ENCODE measurements around the gene TRIM65. TPM values are rescaled to one million over a fixed set of nuclear protein-coding genes. Genes with fewer than 3 reads are reported as not detected.

The TRIM65 gene
- total RNA-seq, 1 experiment from 2014 or later = 21.1 TPM

DNA sequence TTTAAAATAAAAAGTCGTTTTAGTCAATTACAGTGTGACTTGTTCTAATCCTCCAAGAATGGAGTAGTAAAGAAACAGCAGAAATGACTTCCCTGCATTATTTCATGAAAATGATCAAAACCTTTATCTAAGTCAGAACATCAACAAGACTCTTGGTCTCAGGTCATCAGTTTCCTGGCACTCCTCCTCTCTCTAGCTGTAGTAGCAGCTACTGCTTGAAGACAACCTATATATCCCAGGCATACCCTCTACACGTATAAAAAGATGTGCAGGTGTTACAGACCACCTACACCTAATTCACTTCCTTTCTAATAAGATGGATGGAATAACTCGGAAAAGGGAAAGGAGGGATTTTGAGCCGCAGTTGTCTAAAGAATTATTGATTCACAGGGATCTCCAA is 45.7 kb upstream of the TRIM65 start:
- no peaks in the 10 kb centered on the region for H3K9me2 ChIP-seq (ENCODE audit: insufficient read depth)
- no peaks in the 10 kb centered on the region for H3K27me3 ChIP-seq (ENCODE audit: insufficient read depth, low read depth)
- H3K4me2 ChIP-seq = no peak overlapping the region
- no peak overlapping the region for H3K27ac ChIP-seq
- H2AFZ ChIP-seq = no peak overlapping the region
- peaks cover 6% of the 10 kb centered on the region for H3K4me1 ChIP-seq (replicated peaks; ENCODE audit: insufficient read depth)
- intact Hi-C loops (cut with micrococcal nuclease; ENCODE audit: unreplicated experiment) = no loop called here
- peaks cover 9% of the 10 kb centered on the region; the same call in 1 of the 2 replicates for H3K36me3 ChIP-seq (ENCODE audit: low read depth)
- BruUV-seq (replicated peaks) = no TSS peak
- no peaks in the 10 kb centered on the region for H3K79me2 ChIP-seq (ENCODE audit: low read depth)
- no peaks in the 10 kb centered on the region for H4K20me1 ChIP-seq (ENCODE audit: insufficient read depth)
- no peak for DNase-seq
- no peaks in the 10 kb centered on the region for H3K9me3 ChIP-seq (ENCODE audit: insufficient read depth, low read depth)
- H3F3A ChIP-seq (ENCODE audit: insufficient read depth, low read depth) = peaks cover 11% of the 10 kb centered on the region; the same call in 1 of the 2 replicates
- POLR2A ChIA-PET (ENCODE audit: unreplicated experiment) = no interaction called here
- TF ChIP-seq, protein P1, sequence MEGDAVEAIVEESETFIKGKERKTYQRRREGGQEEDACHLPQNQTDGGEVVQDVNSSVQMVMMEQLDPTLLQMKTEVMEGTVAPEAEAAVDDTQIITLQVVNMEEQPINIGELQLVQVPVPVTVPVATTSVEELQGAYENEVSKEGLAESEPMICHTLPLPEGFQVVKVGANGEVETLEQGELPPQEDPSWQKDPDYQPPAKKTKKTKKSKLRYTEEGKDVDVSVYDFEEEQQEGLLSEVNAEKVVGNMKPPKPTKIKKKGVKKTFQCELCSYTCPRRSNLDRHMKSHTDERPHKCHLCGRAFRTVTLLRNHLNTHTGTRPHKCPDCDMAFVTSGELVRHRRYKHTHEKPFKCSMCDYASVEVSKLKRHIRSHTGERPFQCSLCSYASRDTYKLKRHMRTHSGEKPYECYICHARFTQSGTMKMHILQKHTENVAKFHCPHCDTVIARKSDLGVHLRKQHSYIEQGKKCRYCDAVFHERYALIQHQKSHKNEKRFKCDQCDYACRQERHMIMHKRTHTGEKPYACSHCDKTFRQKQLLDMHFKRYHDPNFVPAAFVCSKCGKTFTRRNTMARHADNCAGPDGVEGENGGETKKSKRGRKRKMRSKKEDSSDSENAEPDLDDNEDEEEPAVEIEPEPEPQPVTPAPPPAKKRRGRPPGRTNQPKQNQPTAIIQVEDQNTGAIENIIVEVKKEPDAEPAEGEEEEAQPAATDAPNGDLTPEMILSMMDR (conservative IDR thresholded peaks at IDR 0.05) = no peak
- TF ChIP-seq EZH2 (IDR thresholded peaks at IDR 0.05; ENCODE audit: low read depth) = no peak
- no peak overlapping the region for H3K4me3 ChIP-seq
- CTCF ChIA-PET = no interaction called here

DNA sequence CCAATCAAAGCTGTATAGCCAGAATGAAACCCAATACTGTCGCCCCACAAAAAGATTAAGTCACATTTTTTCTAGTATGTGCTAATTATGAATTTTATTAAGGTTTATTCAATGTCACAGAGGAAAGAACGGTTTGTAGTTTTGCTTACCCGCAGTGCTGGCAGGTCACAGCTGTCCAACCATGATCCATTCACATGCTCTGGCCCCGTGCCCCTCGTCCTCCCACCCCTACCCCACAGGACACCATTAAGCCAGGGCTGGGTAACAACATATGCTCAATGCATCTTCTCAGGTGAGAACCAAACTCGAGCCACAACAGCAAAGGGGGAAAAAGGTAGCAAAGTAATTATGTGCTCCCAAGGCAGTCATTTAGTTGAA is 44.7 kb upstream of the TRIM65 start:
- peak overlapping the region; percentile 81 for H3K4me2 ChIP-seq
- H3K79me2 ChIP-seq (ENCODE audit: low read depth) = no peaks in the 10 kb centered on the region
- no peaks in the 10 kb centered on the region for H3K9me3 ChIP-seq (ENCODE audit: insufficient read depth, low read depth)
- H3F3A ChIP-seq (ENCODE audit: insufficient read depth, low read depth) = peaks cover 8% of the 10 kb centered on the region; the same call in 1 of the 2 replicates
- H2AFZ ChIP-seq = peak overlapping the region; percentile 58; the same call in 1 of the 2 replicates
- 0 out of 2 replicates have a peak, but pooled peaks cover 9% of the 10 kb centered on the region for H3K36me3 ChIP-seq (ENCODE audit: low read depth)
- no TSS peak for BruUV-seq (replicated peaks)
- TF ChIP-seq EZH2 (IDR thresholded peaks at IDR 0.05; ENCODE audit: low read depth) = no peak
- TF ChIP-seq, protein P1 (conservative IDR thresholded peaks at IDR 0.05) = no peak
- peak overlapping the region; percentile 89 for H3K4me3 ChIP-seq
- no peaks in the 10 kb centered on the region for H4K20me1 ChIP-seq (ENCODE audit: insufficient read depth)
- H3K27me3 ChIP-seq (ENCODE audit: insufficient read depth, low read depth) = no peaks in the 10 kb centered on the region
- no peak overlapping the region; the same call in 1 of the 2 replicates for H3K27ac ChIP-seq
- H3K4me1 ChIP-seq (replicated peaks; ENCODE audit: insufficient read depth) = peaks cover 6% of the 10 kb centered on the region
- ChIA-PET POLR2A (ENCODE audit: unreplicated experiment) (interaction anchor here (0.5 to 1.2 kb wide), 3 partner anchors 29 to 165 kb away, joined by 4 to 10 read pairs (median 6); no protein-coding TSS in a partner anchor), CTCF (interaction anchor here (0.8 kb wide), 1 partner anchor 57 kb away, joined by 3 read pairs; no protein-coding TSS in a partner anchor)
- intact Hi-C loops (cut with micrococcal nuclease; ENCODE audit: unreplicated experiment) = loop anchor here (2.0 kb wide), 1 partner anchor 41 kb away; no protein-coding TSS in a partner anchor
- H3K9me2 ChIP-seq (ENCODE audit: insufficient read depth) = no peaks in the 10 kb centered on the region
- no peak for DNase-seq

DNA sequence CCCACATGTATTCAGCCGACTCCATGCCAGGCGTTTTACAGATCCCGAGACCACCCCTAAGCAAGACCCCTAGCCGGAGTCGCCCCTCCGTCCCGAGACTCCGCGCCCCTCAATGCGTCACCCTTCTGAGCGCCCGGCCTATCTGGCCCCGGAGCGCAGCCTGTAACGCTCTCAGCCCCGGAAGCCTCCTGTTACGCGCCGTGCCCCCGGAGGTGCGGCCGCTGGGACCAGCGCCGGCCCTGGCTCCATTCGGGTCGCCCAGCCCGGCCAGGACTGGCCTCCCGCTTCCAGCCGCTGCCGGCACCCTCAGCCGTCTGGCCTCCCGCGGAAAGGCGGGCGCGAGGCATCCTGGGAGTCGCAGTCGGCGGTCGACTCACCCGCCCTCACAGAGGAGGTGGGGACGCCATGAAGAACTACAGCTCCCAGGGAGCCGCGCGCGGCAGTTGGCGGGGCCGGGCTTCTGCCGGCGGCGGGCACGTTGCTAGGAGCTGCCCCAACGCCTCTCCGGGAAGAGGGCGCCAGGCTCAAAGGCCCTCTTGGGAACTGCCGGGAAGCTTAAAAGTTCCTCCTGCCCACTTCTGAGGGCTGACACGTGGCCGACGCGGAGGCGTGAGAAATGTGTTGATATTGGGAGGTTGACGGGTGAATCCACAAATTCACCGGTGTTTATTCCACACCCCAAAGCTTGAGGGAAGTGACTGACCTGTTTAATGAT is 44.1 kb upstream of the TRIM65 start, which contains the start of gene FBF1:
Gene FBF1 (minus strand): TSS at position 316 of the 715 bp plus-strand sequence. CDS start 2,893 bp downstream, outside the sequence.
- Histone ChIP-seq H3K4me1 (replicated peaks; ENCODE audit: insufficient read depth) (peaks cover 6% of the 10 kb centered on the region), H3K27ac (no peak within 1 kb of the TSS; the same call in 1 of the 2 replicates), H3K9me3 (ENCODE audit: insufficient read depth, low read depth) (no peaks in the 10 kb centered on the region), H3K79me2 (ENCODE audit: low read depth) (no peaks in the 10 kb centered on the region), H4K20me1 (ENCODE audit: insufficient read depth) (no peaks in the 10 kb centered on the region), H3F3A (ENCODE audit: insufficient read depth, low read depth) (peaks cover 8% of the 10 kb centered on the region; the same call in 1 of the 2 replicates), H3K36me3 (ENCODE audit: low read depth) (0 out of 2 replicates have a peak, but pooled peaks cover 9% of the 10 kb centered on the region), H3K27me3 (ENCODE audit: insufficient read depth, low read depth) (no peaks in the 10 kb centered on the region), H2AFZ (peak within 1 kb of the TSS; percentile 97), H3K4me2 (peak within 1 kb of the TSS; percentile 81), H3K4me3 (peak within 1 kb of the TSS; percentile 89), H3K9me2 (ENCODE audit: insufficient read depth) (no peaks in the 10 kb centered on the region)
- peak; percentile 90 to 96 for DNase-seq
- POLR2A ChIA-PET (ENCODE audit: unreplicated experiment) = interaction anchor here (0.5 to 1.2 kb wide), 3 partner anchors 30 to 164 kb away, joined by 4 to 10 read pairs (median 6); no protein-coding TSS in a partner anchor
- BruUV-seq (replicated peaks) = no TSS peak
- intact Hi-C loops (cut with micrococcal nuclease; ENCODE audit: unreplicated experiment) = loop anchor here (2.0 kb wide), 1 partner anchor 42 kb away; no protein-coding TSS in a partner anchor
- no peak for TF ChIP-seq EZH2 (IDR thresholded peaks at IDR 0.05; ENCODE audit: low read depth)
- TF ChIP-seq, protein P1 (conservative IDR thresholded peaks at IDR 0.05) = no peak
- CTCF ChIA-PET = interaction anchor here (0.8 kb wide), 1 partner anchor 57 kb away, joined by 3 read pairs; no protein-coding TSS in a partner anchor

All from PC-9 (cell line).